Activated CD8-positive, alpha-beta memory T cell treated with anti-CD3 and anti-CD28 coated beads for 24 hours (primary cell): ENCODE data around the gene NCKAP5.

Experiments used
- DNase-seq: peaks from one replicate; pipeline ENCODE4 v3.0.0-alpha.2; 2020

Gene NCKAP5

GRCh38 chr2:133314795-133315194 is 253.5 kb downstream of the NCKAP5 start:
- DNase-seq: no peak

GRCh38 chr2:133312038-133312729 is 256.1 kb downstream of the NCKAP5 start:
- no peak for DNase-seq

- DNase-seq: no peak
These were observed 262.0 kb downstream of the NCKAP5 start for GRCh38 chr2:133306236-133306635.

- DNase-seq: no peak
These were observed 263.9 kb downstream of the NCKAP5 start for GRCh38 chr2:133304344-133304743.

- no peak for DNase-seq
These were observed 265.1 kb downstream of the NCKAP5 start for GRCh38 chr2:133303150-133303549.

- no peak for DNase-seq
These were observed 271.9 kb downstream of the NCKAP5 start for GRCh38 chr2:133296401-133296800.

- DNase-seq: no peak
These were observed 274.5 kb downstream of the NCKAP5 start for GRCh38 chr2:133293544-133294353.

- DNase-seq: no peak
These were observed 276.0 kb downstream of the NCKAP5 start for GRCh38 chr2:133292259-133292658.

- DNase-seq: no peak
These were observed 280.6 kb downstream of the NCKAP5 start for GRCh38 chr2:133287709-133288108.

GRCh38 chr2:133286326-133286922 is 281.8 kb downstream of the NCKAP5 start:
- no peak for DNase-seq

- DNase-seq: no peak
These were observed 295.2 kb downstream of the NCKAP5 start for GRCh38 chr2:133273031-133273430.

- no peak for DNase-seq
These were observed 297.2 kb downstream of the NCKAP5 start for GRCh38 chr2:133271105-133271504.

- no peak for DNase-seq
These were observed 297.7 kb downstream of the NCKAP5 start for GRCh38 chr2:133270550-133270949.

- DNase-seq: no peak
These were observed 301.2 kb downstream of the NCKAP5 start for GRCh38 chr2:133266926-133267590.

- DNase-seq: no peak
These were observed 302.0 kb downstream of the NCKAP5 start for GRCh38 chr2:133266041-133266925.

- no peak for DNase-seq
These were observed 302.8 kb downstream of the NCKAP5 start for GRCh38 chr2:133265432-133265949.

- DNase-seq: no peak
These were observed 303.3 kb downstream of the NCKAP5 start for GRCh38 chr2:133264989-133265401.

- no peak for DNase-seq
These were observed 305.4 kb downstream of the NCKAP5 start for GRCh38 chr2:133262893-133263292.

- no peak for DNase-seq
These were observed 312.9 kb downstream of the NCKAP5 start for GRCh38 chr2:133255360-133255759.

GRCh38 chr2:133253793-133254192 is 314.5 kb downstream of the NCKAP5 start:
- DNase-seq: no peak

- DNase-seq: no peak
These were observed 315.4 kb downstream of the NCKAP5 start for GRCh38 chr2:133252780-133253355.

- DNase-seq: no peak
These were observed 318.9 kb downstream of the NCKAP5 start for GRCh38 chr2:133249362-133249761.
